D721Med (cell line): ENCODE measurements around the gene CSN2.
"Not testable (repeated sequence)": the region's sequence is repeated elsewhere in the genome, so short reads cannot be mapped to it uniquely, and the experiment has no call there.

Experiments used
- DNase-seq: peaks from one replicate; pipeline ENCODE4 v3.0.0; 2011; ENCODE audit warnings: low spot score; ENCODE audit not compliant: insufficient read length
- FAIRE-seq: peaks from 2 replicates; lab custom pipeline; 2011; peaks lifted over from hg19 to GRCh38; lab: Jason Lieb, UNC
- TF ChIP-seq, protein P1 (sequence below): IDR thresholded peaks from 2 replicates; pipeline ENCODE4 v1.5.1; 2012; ENCODE audit warnings: mild to moderate bottlenecking, control low read depth; ENCODE audit not compliant: insufficient read depth; ENCODE audit errors: missing control alignments

Gene CSN2

DNA sequence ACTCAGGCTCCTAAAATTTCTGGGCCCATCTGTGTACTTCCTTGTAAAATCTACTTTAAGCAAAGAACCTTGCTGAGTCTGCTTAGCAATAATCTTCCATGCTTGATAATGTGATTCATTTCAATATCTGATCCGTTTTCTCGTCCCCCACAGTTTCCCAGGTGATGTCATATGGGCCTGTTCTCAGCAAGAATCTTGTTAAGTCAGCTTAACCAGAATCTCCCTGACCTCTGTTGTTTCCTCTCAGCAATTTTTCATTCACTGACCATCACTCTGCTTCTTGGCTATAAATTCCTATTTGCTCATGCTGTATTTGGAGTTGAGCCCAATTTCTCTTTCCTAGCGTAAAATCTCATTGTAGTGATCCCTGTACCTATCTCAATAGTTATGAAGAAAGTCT is 13.9 kb downstream of the CSN2 start:
- DNase-seq: no peak
- FAIRE-seq: no peak
- TF ChIP-seq, protein P1, sequence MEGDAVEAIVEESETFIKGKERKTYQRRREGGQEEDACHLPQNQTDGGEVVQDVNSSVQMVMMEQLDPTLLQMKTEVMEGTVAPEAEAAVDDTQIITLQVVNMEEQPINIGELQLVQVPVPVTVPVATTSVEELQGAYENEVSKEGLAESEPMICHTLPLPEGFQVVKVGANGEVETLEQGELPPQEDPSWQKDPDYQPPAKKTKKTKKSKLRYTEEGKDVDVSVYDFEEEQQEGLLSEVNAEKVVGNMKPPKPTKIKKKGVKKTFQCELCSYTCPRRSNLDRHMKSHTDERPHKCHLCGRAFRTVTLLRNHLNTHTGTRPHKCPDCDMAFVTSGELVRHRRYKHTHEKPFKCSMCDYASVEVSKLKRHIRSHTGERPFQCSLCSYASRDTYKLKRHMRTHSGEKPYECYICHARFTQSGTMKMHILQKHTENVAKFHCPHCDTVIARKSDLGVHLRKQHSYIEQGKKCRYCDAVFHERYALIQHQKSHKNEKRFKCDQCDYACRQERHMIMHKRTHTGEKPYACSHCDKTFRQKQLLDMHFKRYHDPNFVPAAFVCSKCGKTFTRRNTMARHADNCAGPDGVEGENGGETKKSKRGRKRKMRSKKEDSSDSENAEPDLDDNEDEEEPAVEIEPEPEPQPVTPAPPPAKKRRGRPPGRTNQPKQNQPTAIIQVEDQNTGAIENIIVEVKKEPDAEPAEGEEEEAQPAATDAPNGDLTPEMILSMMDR: no peak

DNA sequence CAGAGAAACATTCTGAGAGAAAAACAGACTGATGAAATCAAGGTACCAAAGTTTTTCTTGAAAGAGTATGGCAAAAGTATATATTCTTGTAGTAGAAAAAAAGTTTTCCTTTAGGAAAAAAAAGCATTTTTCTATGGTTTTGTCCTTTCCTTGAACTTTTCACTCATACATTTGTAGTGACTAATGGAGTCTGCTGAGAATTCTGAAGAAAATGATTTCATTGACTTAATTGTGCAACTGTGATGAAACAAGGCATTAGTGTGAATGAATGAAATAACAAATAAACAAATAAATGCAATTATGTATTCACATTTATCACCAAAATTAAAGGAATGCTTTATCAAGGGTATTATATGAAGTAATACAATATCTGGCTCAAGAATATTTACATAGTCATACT is 29.0 kb downstream of the CSN2 start:
- DNase-seq (no peak), FAIRE-seq (no peak)
- TF ChIP-seq, protein P1: no peak

DNA sequence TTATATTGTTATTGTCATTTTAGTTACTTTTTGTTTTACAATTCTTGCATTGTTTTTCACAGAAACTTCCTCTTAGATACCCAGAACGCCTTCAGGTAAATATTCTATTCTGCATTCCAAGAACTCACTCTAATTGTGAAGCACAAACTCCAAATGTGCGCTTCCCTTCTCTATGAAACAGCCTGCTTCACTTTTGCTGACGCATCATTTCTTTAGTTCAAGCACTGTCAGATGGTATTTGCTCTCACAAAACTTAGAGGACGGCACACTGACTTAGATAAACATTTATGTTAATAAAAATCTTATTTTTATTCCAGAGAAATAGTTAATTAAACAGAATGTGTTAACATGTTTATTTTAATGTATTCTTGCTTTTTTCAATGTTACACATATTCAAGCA is 31.4 kb downstream of the CSN2 start:
- DNase-seq: no peak
- TF ChIP-seq, protein P1: no peak
- FAIRE-seq: no peak

DNA sequence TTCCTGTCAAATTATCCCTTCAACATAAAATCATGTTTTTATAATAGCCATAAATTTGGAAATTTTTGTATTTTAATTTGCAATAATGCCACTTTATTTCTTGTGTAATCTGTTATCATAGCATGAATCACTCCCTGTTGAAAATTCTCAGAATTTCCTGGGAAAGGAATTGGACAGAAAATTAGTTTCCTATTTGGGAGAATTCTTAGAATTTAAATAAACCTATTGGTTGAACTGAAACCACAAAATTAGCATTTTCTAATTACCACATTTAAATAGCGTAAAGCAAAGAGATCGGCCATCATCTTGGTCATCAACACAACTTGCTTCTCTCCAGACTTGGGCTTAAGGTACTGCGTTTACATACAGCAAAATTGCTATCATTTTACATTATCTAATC is 34.8 kb downstream of the CSN2 start, which contains the start of gene CSN1S1:
Gene CSN1S1 (plus strand): TSS at position 301 of the 400 bp plus-strand sequence. CDS start 1,488 bp downstream, outside the sequence.
- TF ChIP-seq, protein P1: no peak
- DNase-seq (no peak), FAIRE-seq (no peak)

DNA sequence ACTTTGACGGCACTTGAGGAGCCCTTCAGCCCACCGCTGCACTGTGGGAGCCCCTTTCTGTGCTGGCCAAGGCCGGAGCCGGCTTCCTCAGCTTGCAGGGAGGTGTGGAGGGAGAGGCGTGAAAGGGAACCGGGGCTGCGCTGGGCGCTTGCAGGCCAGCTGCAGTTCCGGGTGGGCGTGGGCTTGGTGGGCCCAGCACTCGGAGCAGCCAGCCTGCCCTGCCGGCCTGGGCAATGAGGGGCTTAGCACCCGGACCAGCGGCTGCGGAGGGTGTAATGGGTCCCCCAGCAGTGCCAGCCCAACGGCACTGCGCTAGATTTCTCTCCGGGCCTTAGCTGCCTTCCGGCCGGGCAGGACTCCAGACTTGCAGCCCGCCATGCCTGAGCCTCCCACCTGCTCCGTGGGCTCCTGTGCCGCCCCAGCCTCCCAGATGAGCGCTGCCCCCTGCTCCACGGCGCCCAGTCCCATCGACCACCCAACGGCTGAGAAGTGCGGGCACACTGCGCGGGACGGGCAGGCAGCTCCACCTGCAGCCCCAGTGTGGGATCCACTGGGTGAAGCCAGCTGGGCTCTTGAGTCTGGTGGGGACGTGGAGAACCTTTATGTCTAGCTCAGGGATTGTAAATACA is 41.6 kb downstream of the CSN2 start:
- FAIRE-seq, DNase-seq: not testable (repeated sequence)

DNA sequence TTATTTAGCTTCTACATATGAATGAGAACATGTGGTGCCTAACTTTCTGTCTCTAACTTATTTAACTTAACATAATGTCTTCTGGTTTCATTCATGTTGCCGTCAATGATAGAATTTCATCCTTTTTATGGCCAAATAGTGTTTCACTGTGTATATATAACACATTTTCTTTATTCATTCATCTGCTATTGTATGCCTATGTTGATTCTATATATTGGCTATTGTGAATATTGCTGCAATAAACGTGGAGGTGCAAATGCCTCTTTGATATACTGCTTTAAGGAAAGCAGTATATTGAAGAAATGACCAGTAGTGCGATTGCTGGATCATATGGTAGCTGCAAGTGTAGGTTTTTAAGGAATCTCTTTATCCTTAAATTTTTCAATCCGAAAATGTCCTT is 44.7 kb downstream of the CSN2 start:
- FAIRE-seq (no peak), DNase-seq (no peak)
- TF ChIP-seq, protein P1: no peak

DNA sequence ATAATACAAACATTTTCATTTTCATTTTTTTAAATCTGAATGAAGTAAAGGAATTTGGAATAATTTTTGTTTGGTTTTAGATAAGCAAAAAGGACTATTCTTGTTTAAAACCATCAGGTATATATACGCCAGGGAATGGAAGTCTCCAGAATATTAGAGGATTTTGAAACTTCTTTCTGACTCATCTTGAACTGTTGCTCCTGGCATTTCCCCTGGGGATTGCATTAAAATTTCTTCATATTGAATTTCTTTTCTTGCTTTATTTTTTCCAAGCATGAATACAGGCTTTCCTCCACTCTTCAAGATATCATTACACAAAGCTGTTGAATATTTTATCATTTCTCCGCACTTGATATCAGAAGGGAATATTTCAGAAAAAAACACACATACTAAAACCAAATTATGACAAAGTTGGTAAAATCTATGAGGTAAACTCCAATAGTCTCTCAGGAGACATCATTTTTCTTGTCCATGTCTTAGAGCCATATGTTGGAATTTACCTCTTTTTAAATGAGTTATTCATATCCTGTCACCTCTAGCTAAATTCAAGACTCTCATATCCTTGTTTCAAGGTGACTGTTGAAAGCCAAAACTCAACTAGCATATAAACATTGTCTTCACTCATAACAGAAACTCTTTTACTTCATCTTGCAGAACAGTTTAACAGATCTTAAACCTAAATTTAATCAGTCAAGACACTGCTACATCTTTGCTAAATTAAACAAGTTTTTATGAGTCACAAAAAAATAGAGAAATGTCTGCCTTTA is 55.3 kb downstream of the CSN2 start:
- DNase-seq: no peak
- FAIRE-seq: peak; percentile 75
- TF ChIP-seq, protein P1: no peak
